B cell (primary cell): ENCODE measurements around the gene CCDC7. TPM values are rescaled to one million over a fixed set of nuclear protein-coding genes. Genes with fewer than 3 reads are reported as not detected.

Experiments
- ATAC-seq: fragments of 200-7000 bp; cut with Tn5 transposase; one replicate; pipeline ENCODE4 v1.10.0; 2021; ENCODE audit warnings: low read depth, mild to moderate bottlenecking, moderate number of reproducible peaks, moderate library complexity
- CTCF ChIA-PET: fragments of 350-600 bp; sonication (Branson Sonifier 250); formaldehyde crosslinking; loops from one replicate; lab custom pipeline; 2021; ENCODE audit warnings: antibody characterized with exemption, inconsistent platforms; lab: Charles Lee
- POLR2A ChIA-PET: fragments of 350-600 bp; sonication (Branson Sonifier 250); formaldehyde crosslinking; loops from one replicate; lab custom pipeline; 2021; ENCODE audit warnings: antibody characterized with exemption; lab: Charles Lee
- DNase-seq: peaks from one replicate; pipeline ENCODE4 v3.0.0; 2013
- H2AFZ ChIP-seq: 2 replicates; pipeline ENCODE4 v1.6.1; 2012; ENCODE audit warnings: mild to moderate bottlenecking, low read depth, low read length; ENCODE audit not compliant: insufficient read depth, poor library complexity, severe bottlenecking
- H3K27ac ChIP-seq, 2 donors: 1 replicate in 1 of 2; 2 replicates in 1 of 2; pipeline ENCODE4 v1.5.1; 2012 to 2013; ENCODE audit warnings: low read length in 2 of 2, mild to moderate bottlenecking in 2 of 2, moderate library complexity in 1 of 2
- H3K27me3 ChIP-seq, 4 experiments: fragments of 200-600 bp in 1 of 4; sonication (generic) in 1 of 4; replicated peaks in 1 of 4; 1 replicate in 2 of 4; 2 replicates in 2 of 4; pipeline versions ENCODE4 v1.6.1 to v1.7.0; 2013 to 2016; ENCODE audit warnings: low read length in 3 of 4, mild to moderate bottlenecking in 2 of 4, mixed read lengths in 1 of 4, moderate library complexity in 1 of 4; ENCODE audit not compliant: insufficient read depth in 4 of 4, control insufficient read depth in 3 of 4; ENCODE audit errors: control extremely low read depth in 1 of 4
- H3K36me3 ChIP-seq, 2 experiments: replicated peaks in 1 of 2; 1 replicate in 1 of 2; 2 replicates in 1 of 2; pipeline versions ENCODE4 v1.6.1 to v1.7.1; 2013; ENCODE audit warnings: low read length in 1 of 2; ENCODE audit not compliant: insufficient read depth in 2 of 2, control insufficient read depth in 1 of 2; ENCODE audit errors: control extremely low read depth in 1 of 2, extremely low read depth in 1 of 2
- H3K4me1 ChIP-seq, 2 donors: fragments of 200-600 bp in 1 of 2; sonication (generic) in 1 of 2; 1 replicate in 1 of 2; 2 replicates in 1 of 2; pipeline versions ENCODE4 v1.5.1 to v1.6.1; 2013 to 2017; ENCODE audit warnings: low read length in 2 of 2; ENCODE audit not compliant: control insufficient read depth in 2 of 2, insufficient read depth in 2 of 2
- H3K4me2 ChIP-seq: replicated peaks from 2 replicates; pipeline ENCODE3; 2012; ENCODE audit warnings: mild to moderate bottlenecking, low read depth, low read length; ENCODE audit not compliant: poor library complexity, severe bottlenecking
- H3K4me3 ChIP-seq, 5 experiments: fragments of 200-600 bp in 1 of 5; sonication (generic) in 1 of 5; 1 replicate in 3 of 5; 2 replicates in 2 of 5; pipeline versions ENCODE4 v1.5.1 to v1.7.0; 2011 to 2016; ENCODE audit warnings: low read length in 4 of 5, mild to moderate bottlenecking in 4 of 5, low read depth in 2 of 5, control low read depth in 1 of 5, moderate library complexity in 1 of 5; ENCODE audit not compliant: insufficient read depth in 1 of 5; ENCODE audit errors: control extremely low read depth in 1 of 5, extremely low read depth in 1 of 5
- H3K79me2 ChIP-seq: fragments of 200-600 bp; sonication (generic); one replicate; pipeline ENCODE4 v1.6.0; 2016; ENCODE audit warnings: low read length; ENCODE audit not compliant: control insufficient read depth, insufficient read depth
- H3K9ac ChIP-seq: fragments of 200-600 bp; sonication (generic); 2 replicates; pipeline ENCODE4 v1.6.1; 2017; ENCODE audit warnings: mild to moderate bottlenecking, low read length, moderate library complexity
- H3K9me3 ChIP-seq, 3 donors: one replicate each; pipeline versions ENCODE4 v1.6.1 to v1.7.1; 2013; ENCODE audit warnings: low read length in 2 of 3; ENCODE audit not compliant: control insufficient read depth in 2 of 3, insufficient read depth in 1 of 3; ENCODE audit errors: control extremely low read depth in 1 of 3
- H4K20me1 ChIP-seq: 2 replicates; pipeline ENCODE4 v1.6.0; 2012; ENCODE audit warnings: mild to moderate bottlenecking, low read length; ENCODE audit not compliant: insufficient read depth, control insufficient read depth, poor library complexity, severe bottlenecking
- H3K27ac Mint-ChIP-seq: one replicate; pipeline ENCODE4 v1.8.0; 2021; ENCODE audit warnings: mixed read lengths
- H3K27me3 Mint-ChIP-seq: one replicate; pipeline ENCODE4 v1.8.0; 2021; ENCODE audit warnings: mixed read lengths
- H3K4me1 Mint-ChIP-seq: one replicate; pipeline ENCODE4 v1.8.0; 2021; ENCODE audit warnings: mixed read lengths
- H3K4me3 Mint-ChIP-seq: one replicate; pipeline ENCODE4 v1.8.0; 2021; ENCODE audit warnings: mixed read lengths
- H3K9me3 Mint-ChIP-seq: one replicate; pipeline ENCODE4 v1.8.0; 2022; ENCODE audit warnings: mixed read lengths; ENCODE audit not compliant: insufficient read depth
- EZH2 ChIP-seq: IDR thresholded peaks from 2 replicates; pipeline ENCODE4 v1.6.1; 2012; ENCODE audit warnings: borderline replicate concordance, low read depth, mild to moderate bottlenecking, moderate library complexity, low read length; ENCODE audit not compliant: insufficient read depth, poor library complexity, severe bottlenecking
- WGBS: methylation state at CpG from one replicate; pipeline ENCODE4 v1.1.5; 2013; ENCODE audit warnings: missing lambda C conversion rate; ENCODE audit not compliant: insufficient coverage; 5-methylcytosine and 5-hydroxymethylcytosine counted together
- intact Hi-C: fragments of 100-400 bp; cut with micrococcal nuclease; formaldehyde crosslinking; loops from one replicate; pipeline ENCODE4 v1.10.0; 2022
- polyA plus RNA-seq: library from polyadenylated mRNA; depleted of rRNA; stranded (reverse); fragments of >200 nt; gene quantifications from 2 replicates; pipeline ENCODE4 v1.2.3, GENCODE V29; 2012
- total RNA-seq, 2 donors: library from RNA; stranded (reverse); fragments of 120-200 nt in 1 of 2; gene quantifications; 1 replicate in 1 of 2; 2 replicates in 1 of 2; pipeline versions ENCODE4 v1.2.3 to v1.2.4, GENCODE V29; 2013 to 2022
- TF ChIP-seq, protein P1 (sequence below): fragments of 200-600 bp; IDR thresholded peaks from one replicate; pipeline ENCODE4 v1.8.0; 2022; ENCODE audit warnings: antibody characterized with exemption, mild to moderate bottlenecking

Gene CCDC7
- total and polyA plus RNA-seq, 2 donors (not counting 1 experiment from before 2014, with no cell fraction given): 2.6 to 26.6 TPM

DNA sequence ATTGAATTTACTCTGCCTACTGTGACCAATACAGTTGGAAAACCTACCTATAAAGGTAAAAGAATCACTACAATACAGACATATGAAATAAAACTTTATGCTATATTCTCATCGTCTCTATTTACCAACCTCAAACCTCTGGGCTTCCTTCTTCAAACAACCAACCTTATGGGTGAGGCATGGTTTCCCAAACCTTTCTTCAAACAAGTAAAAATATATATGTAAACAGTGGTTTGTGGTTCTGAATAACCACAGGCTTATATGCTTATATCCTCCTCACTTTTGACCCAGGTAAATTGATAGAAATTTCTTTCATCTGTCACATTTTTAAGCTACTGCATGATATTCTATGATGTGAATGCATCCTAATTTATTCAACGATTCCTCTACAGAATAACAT lies 408.5 kb downstream of the CCDC7 start:
- Mint-ChIP-seq H3K4me1 (no peaks in the 10 kb centered on the region), H3K4me3 (no peak overlapping the region), H3K27ac (no peak overlapping the region), H3K9me3 (no peaks in the 10 kb centered on the region), H3K27me3 (peaks cover 3% of the 10 kb centered on the region)
- intact Hi-C loops: no loop called here
- CTCF ChIA-PET: no interaction called here
- H3K4me2 ChIP-seq: no peak overlapping the region
- H4K20me1 ChIP-seq: no peaks in the 10 kb centered on the region
- H3K27ac ChIP-seq: no peak overlapping the region
- no peak overlapping the region for H3K4me3 ChIP-seq
- TF ChIP-seq EZH2: no peak
- TF ChIP-seq, protein P1, sequence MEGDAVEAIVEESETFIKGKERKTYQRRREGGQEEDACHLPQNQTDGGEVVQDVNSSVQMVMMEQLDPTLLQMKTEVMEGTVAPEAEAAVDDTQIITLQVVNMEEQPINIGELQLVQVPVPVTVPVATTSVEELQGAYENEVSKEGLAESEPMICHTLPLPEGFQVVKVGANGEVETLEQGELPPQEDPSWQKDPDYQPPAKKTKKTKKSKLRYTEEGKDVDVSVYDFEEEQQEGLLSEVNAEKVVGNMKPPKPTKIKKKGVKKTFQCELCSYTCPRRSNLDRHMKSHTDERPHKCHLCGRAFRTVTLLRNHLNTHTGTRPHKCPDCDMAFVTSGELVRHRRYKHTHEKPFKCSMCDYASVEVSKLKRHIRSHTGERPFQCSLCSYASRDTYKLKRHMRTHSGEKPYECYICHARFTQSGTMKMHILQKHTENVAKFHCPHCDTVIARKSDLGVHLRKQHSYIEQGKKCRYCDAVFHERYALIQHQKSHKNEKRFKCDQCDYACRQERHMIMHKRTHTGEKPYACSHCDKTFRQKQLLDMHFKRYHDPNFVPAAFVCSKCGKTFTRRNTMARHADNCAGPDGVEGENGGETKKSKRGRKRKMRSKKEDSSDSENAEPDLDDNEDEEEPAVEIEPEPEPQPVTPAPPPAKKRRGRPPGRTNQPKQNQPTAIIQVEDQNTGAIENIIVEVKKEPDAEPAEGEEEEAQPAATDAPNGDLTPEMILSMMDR: no peak
- no peaks in the 10 kb centered on the region for H3K9me3 ChIP-seq
- H2AFZ ChIP-seq: no peak overlapping the region
- H3K27me3 ChIP-seq: no peaks in the 10 kb centered on the region
- ATAC-seq: no peak
- no peak overlapping the region for H3K9ac ChIP-seq
- POLR2A ChIA-PET: no interaction called here
- H3K4me1 ChIP-seq: no peaks in the 10 kb centered on the region
- WGBS: no CpG with 5 or more reads among the region's 2 CpGs
- no peak for DNase-seq
- H3K79me2 ChIP-seq: no peaks in the 10 kb centered on the region
- H3K36me3 ChIP-seq: no peaks in the 10 kb centered on the region

GRCh38 chr10:32865170-32865569 lies 419.2 kb downstream of the CCDC7 start:
- TF ChIP-seq, protein P1: no peak
- TF ChIP-seq EZH2: no peak
- no peak overlapping the region for H3K9ac ChIP-seq
- ATAC-seq (no peak), DNase-seq (no peak)
- Mint-ChIP-seq H3K27ac (no peak overlapping the region), H3K27me3 (no peaks in the 10 kb centered on the region), H3K4me1 (no peaks in the 10 kb centered on the region), H3K9me3 (peaks cover 3% of the 10 kb centered on the region), H3K4me3 (no peak overlapping the region)
- H4K20me1 ChIP-seq: no peaks in the 10 kb centered on the region
- no peak overlapping the region for H3K4me2 ChIP-seq
- no peaks in the 10 kb centered on the region for H3K9me3 ChIP-seq
- no peaks in the 10 kb centered on the region for H3K36me3 ChIP-seq
- ChIA-PET CTCF (interaction anchor here (1.3 kb wide), 1 partner anchor 70 kb away, joined by 4 read pairs; no protein-coding TSS in a partner anchor), POLR2A (no interaction called here)
- no peak overlapping the region for H2AFZ ChIP-seq
- intact Hi-C loops: no loop called here
- no peak overlapping the region for H3K27ac ChIP-seq
- no peak overlapping the region for H3K4me3 ChIP-seq
- no peaks in the 10 kb centered on the region for H3K4me1 ChIP-seq
- no peaks in the 10 kb centered on the region for H3K27me3 ChIP-seq
- no peaks in the 10 kb centered on the region for H3K79me2 ChIP-seq
- no CpG with 5 or more reads among the region's 1 CpG for WGBS
